HG03457 (cell line): ENCODE data around the gene TRPM3.

Source experiments
- ATAC-seq: cut with Tn5 transposase; IDR thresholded peaks from one replicate; pipeline ENCODE4 v1.9.1; 2021; ENCODE audit warnings: moderate number of reproducible peaks; ENCODE audit not compliant: unreplicated experiment

TRPM3 gene

GRCh38 chr9:70950270-70950669 is 171.2 kb downstream of the TRPM3 start:
- ATAC-seq: no peak

GRCh38 chr9:70949239-70949638 is 172.2 kb downstream of the TRPM3 start:
- ATAC-seq: no peak

- no peak for ATAC-seq
These were observed 172.7 kb downstream of the TRPM3 start for GRCh38 chr9:70948744-70949143.

- ATAC-seq: no peak
These were observed 173.9 kb downstream of the TRPM3 start for GRCh38 chr9:70947511-70947910.

- ATAC-seq: no peak
These were observed 174.3 kb downstream of the TRPM3 start for GRCh38 chr9:70947086-70947485.

- ATAC-seq: no peak
These were observed 176.1 kb downstream of the TRPM3 start for GRCh38 chr9:70945301-70945700.

- ATAC-seq: no peak
These were observed 180.2 kb downstream of the TRPM3 start for GRCh38 chr9:70941191-70941590.

- no peak for ATAC-seq
These were observed 180.8 kb downstream of the TRPM3 start for GRCh38 chr9:70940605-70941004.

- ATAC-seq: no peak
These were observed 184.9 kb downstream of the TRPM3 start for GRCh38 chr9:70936536-70936935.

GRCh38 chr9:70935856-70936255 is 185.6 kb downstream of the TRPM3 start:
- ATAC-seq: no peak

- ATAC-seq: no peak
These were observed 186.8 kb downstream of the TRPM3 start for GRCh38 chr9:70934642-70935041.

GRCh38 chr9:70933321-70933720 is 188.1 kb downstream of the TRPM3 start:
- ATAC-seq: no peak

- ATAC-seq: no peak
These were observed 189.3 kb downstream of the TRPM3 start for GRCh38 chr9:70932097-70932496.

- ATAC-seq: no peak
These were observed 193.9 kb downstream of the TRPM3 start for GRCh38 chr9:70927530-70927929.

GRCh38 chr9:70924895-70925547 is 196.4 kb downstream of the TRPM3 start:
- ATAC-seq: peak; percentile 81

GRCh38 chr9:70924380-70924779 is 197.0 kb downstream of the TRPM3 start:
- ATAC-seq: no peak

GRCh38 chr9:70923961-70924360 is 197.5 kb downstream of the TRPM3 start:
- ATAC-seq: no peak

GRCh38 chr9:70921136-70921535 is 200.3 kb downstream of the TRPM3 start:
- ATAC-seq: no peak

GRCh38 chr9:70917277-70917676 is 204.1 kb downstream of the TRPM3 start:
- ATAC-seq: no peak

- ATAC-seq: no peak
These were observed 209.6 kb downstream of the TRPM3 start for GRCh38 chr9:70911791-70912190.

GRCh38 chr9:70910598-70910997 is 210.8 kb downstream of the TRPM3 start:
- ATAC-seq: no peak

- ATAC-seq: peak; percentile 79
These were observed 218.7 kb downstream of the TRPM3 start for GRCh38 chr9:70902692-70903131.

- no peak for ATAC-seq
These were observed 219.2 kb downstream of the TRPM3 start for GRCh38 chr9:70902171-70902570.
